Kidney epithelial cell (primary cell): ENCODE data around the gene CYB561. TPM values are rescaled to one million over a fixed set of nuclear protein-coding genes. Genes with fewer than 3 reads are reported as not detected.

Experiments used
- DNase-seq: peaks from one replicate; pipeline ENCODE4 v3.0.0-alpha.2; 2010; ENCODE audit warnings: low read depth
- H3K27me3 ChIP-seq: 2 replicates; pipeline ENCODE4 v1.6.0; 2011; ENCODE audit warnings: low read length; ENCODE audit not compliant: control insufficient read depth, insufficient read depth
- H3K36me3 ChIP-seq: 2 replicates; pipeline ENCODE4 v1.5.1; 2011; ENCODE audit warnings: low read length; ENCODE audit not compliant: control insufficient read depth, insufficient read depth
- H3K4me3 ChIP-seq: 2 replicates; pipeline ENCODE4 v1.5.1; 2011; ENCODE audit warnings: low read depth, mild to moderate bottlenecking, control low read depth, low read length
- total RNA-seq: library from RNA; depleted of rRNA; stranded (reverse); fragments of >200 nt; gene quantifications from 2 replicates; pipeline ENCODE4 v1.2.3, GENCODE V29; 2015
- TF ChIP-seq, protein P1 (sequence below): IDR thresholded peaks from 2 replicates; pipeline ENCODE4 v1.5.1; 2011; ENCODE audit warnings: mild to moderate bottlenecking, moderate library complexity, low read length, control low read depth, inconsistent platforms; ENCODE audit not compliant: insufficient read depth, poor library complexity, severe bottlenecking

The CYB561 gene
- total RNA-seq, 1 donor from 2014 or later, result 19.3 TPM

DNA sequence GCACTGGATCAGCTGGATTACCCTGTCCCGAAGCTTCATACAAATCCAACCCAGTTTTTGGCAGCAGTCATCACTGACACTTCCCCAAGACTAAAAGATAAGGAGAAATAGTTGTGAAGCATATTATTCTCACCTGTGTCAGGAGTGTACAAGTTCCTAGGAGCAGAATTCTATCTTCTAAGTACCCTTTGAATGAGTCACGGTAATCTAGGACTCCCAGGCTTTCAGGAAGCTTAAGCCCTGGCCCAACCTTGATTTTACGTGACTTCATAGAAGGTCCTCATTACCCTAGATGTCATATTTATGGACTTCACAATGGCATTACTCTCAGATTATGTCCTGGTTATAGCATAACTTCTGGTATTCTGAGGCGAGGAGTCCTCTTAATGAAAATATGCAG lies 31.9 kb downstream of the CYB561 start:
- no peak overlapping the region for H3K4me3 ChIP-seq
- peaks cover 7% of the 10 kb centered on the region for H3K36me3 ChIP-seq
- no peaks in the 10 kb centered on the region for H3K27me3 ChIP-seq
- no peak for DNase-seq
- TF ChIP-seq, protein P1, sequence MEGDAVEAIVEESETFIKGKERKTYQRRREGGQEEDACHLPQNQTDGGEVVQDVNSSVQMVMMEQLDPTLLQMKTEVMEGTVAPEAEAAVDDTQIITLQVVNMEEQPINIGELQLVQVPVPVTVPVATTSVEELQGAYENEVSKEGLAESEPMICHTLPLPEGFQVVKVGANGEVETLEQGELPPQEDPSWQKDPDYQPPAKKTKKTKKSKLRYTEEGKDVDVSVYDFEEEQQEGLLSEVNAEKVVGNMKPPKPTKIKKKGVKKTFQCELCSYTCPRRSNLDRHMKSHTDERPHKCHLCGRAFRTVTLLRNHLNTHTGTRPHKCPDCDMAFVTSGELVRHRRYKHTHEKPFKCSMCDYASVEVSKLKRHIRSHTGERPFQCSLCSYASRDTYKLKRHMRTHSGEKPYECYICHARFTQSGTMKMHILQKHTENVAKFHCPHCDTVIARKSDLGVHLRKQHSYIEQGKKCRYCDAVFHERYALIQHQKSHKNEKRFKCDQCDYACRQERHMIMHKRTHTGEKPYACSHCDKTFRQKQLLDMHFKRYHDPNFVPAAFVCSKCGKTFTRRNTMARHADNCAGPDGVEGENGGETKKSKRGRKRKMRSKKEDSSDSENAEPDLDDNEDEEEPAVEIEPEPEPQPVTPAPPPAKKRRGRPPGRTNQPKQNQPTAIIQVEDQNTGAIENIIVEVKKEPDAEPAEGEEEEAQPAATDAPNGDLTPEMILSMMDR, result no peak

DNA sequence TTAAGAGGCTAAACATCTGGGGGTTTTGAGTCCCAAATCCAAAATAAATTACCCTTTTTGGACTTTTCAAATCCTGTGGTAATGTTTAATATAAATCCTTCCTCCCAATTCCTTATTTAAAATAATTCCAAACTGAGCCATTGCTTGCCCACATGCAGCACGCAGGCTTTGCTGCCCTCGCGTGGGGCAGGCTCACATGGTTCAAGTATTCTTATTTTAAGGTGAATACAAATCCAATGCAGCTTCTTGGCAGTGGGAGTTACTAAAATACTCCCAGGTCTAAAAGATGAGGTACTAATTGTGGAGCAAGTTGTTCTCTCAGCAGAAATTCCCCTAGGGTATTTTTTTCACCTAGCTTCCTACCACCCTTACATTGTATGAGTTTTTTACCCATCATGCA lies 33.0 kb downstream of the CYB561 start:
- TF ChIP-seq, protein P1, result no peak
- H3K36me3 ChIP-seq, result peaks cover 5% of the 10 kb centered on the region
- no peaks in the 10 kb centered on the region for H3K27me3 ChIP-seq
- no peak overlapping the region for H3K4me3 ChIP-seq
- no peak for DNase-seq

DNA sequence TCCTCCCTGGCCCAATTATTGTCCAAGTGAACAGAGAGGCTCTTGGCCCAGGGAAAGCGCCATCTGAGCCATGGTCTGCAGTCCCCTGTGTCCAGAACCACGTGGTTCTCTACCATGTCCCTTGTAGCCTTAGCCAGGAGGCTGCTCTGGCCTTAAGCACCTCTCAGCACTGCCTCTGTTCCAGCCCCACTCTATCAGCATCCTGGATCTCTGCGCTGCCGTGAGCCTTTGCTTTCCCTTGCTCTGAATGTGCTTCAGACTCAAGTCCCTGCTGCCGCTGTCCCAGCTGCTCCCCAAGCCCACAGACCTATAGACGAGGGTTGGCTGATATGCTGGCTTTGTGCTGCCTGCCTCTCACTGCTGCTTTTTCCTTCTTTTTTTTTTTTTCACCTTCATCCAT lies 33.9 kb downstream of the CYB561 start:
- peaks cover 5% of the 10 kb centered on the region for H3K36me3 ChIP-seq
- no peaks in the 10 kb centered on the region for H3K27me3 ChIP-seq
- DNase-seq, result no peak
- no peak overlapping the region for H3K4me3 ChIP-seq
- TF ChIP-seq, protein P1, result no peak

DNA sequence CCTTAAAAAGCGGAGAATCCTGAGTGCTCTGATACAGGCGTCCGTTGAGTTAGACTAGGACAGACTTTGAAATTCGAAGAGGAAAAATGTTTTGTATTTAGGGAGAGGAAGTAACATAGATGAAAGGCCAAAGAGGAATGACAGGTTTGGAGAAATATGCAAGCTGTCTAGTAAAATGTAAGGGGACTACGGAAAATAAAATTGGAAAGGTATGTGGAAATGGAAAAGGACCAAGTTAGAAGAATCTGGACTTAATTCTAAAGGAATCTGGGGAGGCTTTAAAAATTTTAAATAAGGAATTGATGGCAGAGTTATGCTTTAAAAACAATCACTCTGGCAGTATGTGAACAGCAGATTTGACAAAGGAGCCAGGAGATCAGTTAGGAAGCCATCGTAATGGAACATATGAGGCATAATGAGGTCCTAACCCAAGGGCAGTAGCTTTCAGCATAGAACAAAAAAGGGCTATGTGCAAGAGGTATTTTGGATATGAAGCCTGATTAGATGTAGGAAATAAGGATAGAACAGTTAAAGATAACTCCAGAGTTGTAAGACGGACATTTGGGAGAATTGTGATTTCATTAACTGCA lies 38.3 kb downstream of the CYB561 start:
- H3K4me3 ChIP-seq, result no peak overlapping the region
- peaks cover 6% of the 10 kb centered on the region for H3K36me3 ChIP-seq
- DNase-seq, result no peak
- TF ChIP-seq, protein P1, result no peak
- H3K27me3 ChIP-seq, result no peaks in the 10 kb centered on the region

DNA sequence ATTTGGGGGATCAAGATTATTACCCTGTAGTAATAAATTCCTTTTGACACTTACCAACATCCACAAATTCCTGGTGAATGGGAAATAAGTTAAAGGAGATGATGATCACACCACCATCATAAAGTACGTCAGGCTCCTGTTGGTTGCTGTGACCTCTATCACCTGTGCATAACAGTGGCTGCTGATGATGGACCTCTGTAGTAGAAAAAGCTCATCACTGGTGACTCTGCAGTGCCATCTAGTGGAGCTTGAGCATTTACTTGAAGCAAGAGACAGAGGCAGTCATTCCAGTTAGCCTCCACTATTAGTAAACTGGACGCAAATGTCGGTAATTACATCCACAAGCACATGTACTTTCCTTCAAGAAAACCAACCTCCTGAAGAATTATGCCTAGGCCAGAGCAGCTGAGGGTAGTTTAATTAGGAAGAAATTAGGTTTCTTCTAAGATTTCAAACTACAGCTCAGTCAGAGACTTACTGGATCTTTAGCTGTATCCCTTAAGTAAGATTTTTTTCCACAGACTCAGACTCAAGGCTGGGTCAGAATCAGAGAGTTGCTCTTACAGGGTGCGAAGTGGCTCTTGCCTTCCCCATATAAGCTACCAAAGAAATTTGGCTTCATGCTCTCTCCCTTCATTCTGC lies 39.3 kb downstream of the CYB561 start:
- peaks cover 2% of the 10 kb centered on the region for H3K36me3 ChIP-seq
- H3K4me3 ChIP-seq, result no peak overlapping the region
- TF ChIP-seq, protein P1, result peak; percentile 75
- no peaks in the 10 kb centered on the region for H3K27me3 ChIP-seq
- peak; percentile 59 for DNase-seq

DNA sequence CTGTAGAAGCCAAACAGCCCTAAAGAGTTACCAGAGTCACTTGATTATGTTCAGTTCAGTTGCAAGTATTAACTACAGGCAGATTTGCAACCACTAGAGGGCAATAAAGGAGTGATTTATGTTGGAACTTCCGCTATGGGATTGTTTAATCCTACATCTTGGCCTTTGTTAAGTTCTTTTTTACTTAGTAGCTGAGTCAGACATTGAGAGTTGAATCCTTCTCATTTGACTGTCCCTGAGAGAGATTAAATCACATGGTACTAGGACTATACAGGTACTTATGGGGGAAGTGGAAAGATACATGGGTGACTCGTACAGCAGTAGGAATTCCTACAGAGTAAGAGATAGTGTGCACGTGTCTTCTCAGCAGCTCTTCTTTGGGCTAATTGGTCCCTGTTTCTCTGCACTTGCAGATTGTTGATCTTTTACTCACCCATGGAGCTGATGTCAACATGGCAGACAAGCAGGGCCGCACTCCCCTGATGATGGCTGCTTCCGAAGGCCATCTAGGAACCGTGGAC lies 40.3 kb downstream of the CYB561 start:
- Histone ChIP-seq H3K27me3 (no peaks in the 10 kb centered on the region), H3K4me3 (no peak overlapping the region), H3K36me3 (peaks cover 1% of the 10 kb centered on the region)
- TF ChIP-seq, protein P1, result peak; percentile 59
- DNase-seq, result peak; percentile 55
